T-helper 9 cell (primary cell): ENCODE data around the gene DHX40.
"Not testable (repeated sequence)": the region's sequence is repeated elsewhere in the genome, so short reads cannot be mapped to it uniquely, and the experiment has no call there.

Experiments
- DNase-seq: peaks from one replicate; pipeline ENCODE4 v3.0.0-alpha.2; 2020

The DHX40 gene

DNA sequence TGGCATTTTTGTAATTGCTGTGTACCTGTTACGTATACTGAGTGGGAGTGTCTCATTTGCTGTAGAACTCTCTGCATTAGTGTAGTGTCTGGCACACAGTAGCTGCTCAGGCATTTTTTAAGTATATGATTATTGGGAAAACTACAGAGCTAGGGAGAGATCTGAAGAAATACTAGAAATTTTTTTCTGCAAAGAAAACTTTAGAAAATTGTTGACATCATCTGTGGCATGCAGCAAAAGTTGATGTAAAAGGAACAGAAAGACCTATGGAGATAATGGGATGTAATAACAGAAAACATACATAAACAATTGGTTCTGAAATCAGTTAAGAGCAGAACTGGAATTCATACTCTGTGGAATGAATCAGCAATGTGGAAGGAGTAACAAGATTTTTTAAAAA, 65.9 kb downstream of the DHX40 start:
- DNase-seq, result no peak

GRCh38 chr17:59632398-59632797, 67.0 kb downstream of the DHX40 start:
- no peak for DNase-seq

GRCh38 chr17:59633658-59634359, 68.4 kb downstream of the DHX40 start:
- no peak for DNase-seq

GRCh38 chr17:59634632-59635541, 69.5 kb downstream of the DHX40 start:
- DNase-seq, result no peak

- no peak for DNase-seq
Measured at GRCh38 chr17:59637611-59638310, 72.4 kb downstream of the DHX40 start.

GRCh38 chr17:59638553-59638952, 73.1 kb downstream of the DHX40 start:
- no peak for DNase-seq

DNA sequence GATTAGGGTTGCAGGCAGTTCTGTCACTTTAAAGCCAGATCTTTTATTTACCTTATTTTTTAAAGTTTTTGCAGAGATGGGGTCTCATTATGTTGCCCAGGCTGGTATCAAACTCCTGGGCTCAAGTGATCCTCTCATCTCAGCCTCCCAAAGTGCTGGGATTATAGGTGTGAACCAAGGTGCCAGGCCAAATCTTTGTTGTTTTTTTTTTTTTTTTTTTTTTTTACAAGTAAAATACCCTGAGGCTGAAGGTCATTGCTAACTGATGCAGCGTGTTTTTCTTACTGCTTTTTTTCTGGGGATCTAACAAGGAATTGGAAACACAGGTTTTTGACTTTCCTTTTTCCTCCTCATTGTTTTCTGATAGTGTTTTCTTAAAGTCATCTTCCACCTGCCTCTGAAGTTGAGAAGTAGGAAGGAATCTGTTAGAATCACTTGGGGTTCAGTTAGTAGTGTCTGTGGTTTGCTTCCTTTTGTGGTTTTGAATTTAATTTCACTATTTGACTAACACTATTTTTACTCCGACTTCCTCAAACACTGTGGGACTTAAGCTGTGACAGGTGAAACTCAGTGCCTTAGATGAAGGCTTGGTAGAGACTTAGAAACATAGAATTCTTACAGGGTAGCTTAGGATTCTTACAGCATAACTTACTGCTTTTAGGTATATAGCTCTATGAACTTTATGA, 76.5 kb downstream of the DHX40 start:
- no peak for DNase-seq

- no peak for DNase-seq
Measured at GRCh38 chr17:59642565-59642964, 77.2 kb downstream of the DHX40 start.

GRCh38 chr17:59643159-59644140, 78.0 kb downstream of the DHX40 start:
- no peak for DNase-seq

DNA sequence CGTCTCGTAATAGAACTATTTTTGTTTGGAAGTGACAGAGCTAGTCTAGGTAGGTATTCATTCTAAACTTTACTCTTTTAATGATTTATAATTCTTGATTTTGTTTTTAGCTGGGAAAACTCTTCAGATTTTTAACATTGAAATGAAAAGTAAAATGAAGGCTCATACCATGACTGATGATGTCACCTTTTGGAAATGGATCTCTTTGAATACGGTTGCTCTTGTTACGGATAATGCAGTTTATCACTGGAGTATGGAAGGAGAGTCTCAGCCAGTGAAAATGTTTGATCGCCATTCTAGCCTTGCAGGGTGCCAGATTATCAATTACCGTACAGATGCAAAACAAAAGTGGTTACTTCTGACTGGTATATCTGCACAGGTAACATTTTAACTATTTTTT, 81.9 kb downstream of the DHX40 start:
- no peak for DNase-seq

GRCh38 chr17:59649886-59650285, 84.5 kb downstream of the DHX40 start:
- no peak for DNase-seq

GRCh38 chr17:59650642-59651041, 85.2 kb downstream of the DHX40 start:
- no peak for DNase-seq

- DNase-seq, result no peak
Measured at GRCh38 chr17:59651346-59651745, 85.9 kb downstream of the DHX40 start.

- no peak for DNase-seq
Measured at GRCh38 chr17:59652119-59652518, 86.7 kb downstream of the DHX40 start.

GRCh38 chr17:59656624-59657023, 91.2 kb downstream of the DHX40 start:
- not testable (repeated sequence) for DNase-seq
